Measurements from ENCODE around the gene KRTAP5-6.

DNA sequence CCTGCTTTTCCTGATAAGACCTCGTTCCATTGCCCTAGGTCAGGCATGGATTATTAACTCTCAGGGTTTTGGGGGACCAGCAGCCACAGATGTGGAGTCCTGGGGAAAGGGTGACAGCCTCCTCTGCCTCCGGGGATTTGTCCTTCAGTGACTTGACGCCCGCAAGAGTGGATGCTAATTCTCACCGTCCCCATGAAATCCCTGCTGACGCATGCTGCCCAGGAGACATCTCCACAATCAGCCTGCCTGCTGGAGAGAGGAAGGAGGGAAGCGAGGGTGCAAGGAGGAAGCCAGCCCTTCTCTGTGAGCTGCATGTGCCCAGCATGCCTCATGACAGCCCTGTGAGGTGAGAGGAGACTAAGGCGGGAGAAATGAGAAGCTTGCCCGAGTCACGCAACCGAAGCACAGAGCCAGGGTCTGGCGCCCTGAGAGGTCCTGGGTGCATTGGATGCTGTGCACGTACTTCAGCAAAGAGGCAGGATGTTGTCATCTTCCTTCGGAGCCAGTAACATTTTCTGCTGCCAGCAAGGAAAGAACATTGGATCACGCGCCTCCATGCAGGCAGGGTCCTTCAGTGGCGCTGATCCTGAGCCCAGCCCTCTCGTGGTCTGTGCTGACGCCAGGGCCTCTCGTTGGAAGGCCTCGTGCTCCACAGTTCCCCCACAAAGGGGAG, 27.3 kb upstream of the KRTAP5-6 start:
- TF ChIP-seq GATA3 (IDR thresholded peaks at IDR 0.05; ENCODE audit: low read depth, low read length) (no peak), GATA2 (IDR thresholded peaks at IDR 0.05; ENCODE audit: low read depth, low read length) (no peak)
